Esophagus muscularis mucosa (tissue), 4 donors: ENCODE data around the gene FGD5.

Source experiments
- CTCF ChIP-seq, 3 experiments: fragments of 200-600 bp in 2 of 3; fragments of 450-650 bp in 1 of 3; sonication (generic) in 2 of 3; IDR thresholded peaks; one replicate each; pipeline ENCODE4 v1.5.1; 2017 to 2019; ENCODE audit warnings: antibody characterized with exemption in 3 of 3, mild to moderate bottlenecking in 2 of 3, moderate library complexity in 1 of 3
- EP300 ChIP-seq: sonication (generic); formaldehyde crosslinking; IDR thresholded peaks from one replicate; pipeline ENCODE4 v1.6.1; 2017; ENCODE audit warnings: antibody characterized with exemption
- POLR2A ChIP-seq: fragments of 450-650 bp; IDR thresholded peaks from one replicate; pipeline ENCODE4 v1.6.1; 2017; ENCODE audit warnings: antibody characterized with exemption, moderate library complexity, mild to moderate bottlenecking, low read depth
- POLR2AphosphoS5 ChIP-seq, 2 donors: sonication (generic); formaldehyde crosslinking; IDR thresholded peaks; one replicate each; pipeline ENCODE4 v1.6.1; 2017; ENCODE audit warnings: antibody characterized with exemption in 2 of 2

- no peak for TF ChIP-seq CTCF (IDR thresholded peaks at IDR 0.05)
- no peak for TF ChIP-seq EP300
- TF ChIP-seq POLR2AphosphoS5 (IDR thresholded peaks at IDR 0.05) = no peak
- no peak for TF ChIP-seq POLR2A
Observed at GRCh38 chr3:14862303-14862660, 43.5 kb downstream of the FGD5 start.
